Fibroblast of lung (primary cell): ENCODE measurements around the gene PPP2R1A.

ENCODE experiments used
- EZH2 ChIP-seq: IDR thresholded peaks from 2 replicates; pipeline ENCODE4 v1.5.1; 2012; ENCODE audit warnings: low read length, control low read depth, mild to moderate bottlenecking; ENCODE audit errors: missing control alignments
- TF ChIP-seq, protein P1 (sequence below), 2 donors: IDR thresholded peaks in 1 of 2; conservative IDR thresholded peaks in 1 of 2; 1 replicate in 1 of 2; 2 replicates in 1 of 2; pipeline ENCODE4 v1.5.1; 2011 to 2012; ENCODE audit warnings: low read length in 2 of 2, control low read depth in 1 of 2, inconsistent platforms in 1 of 2, low read depth in 1 of 2, mild to moderate bottlenecking in 1 of 2

- TF ChIP-seq, protein P1, sequence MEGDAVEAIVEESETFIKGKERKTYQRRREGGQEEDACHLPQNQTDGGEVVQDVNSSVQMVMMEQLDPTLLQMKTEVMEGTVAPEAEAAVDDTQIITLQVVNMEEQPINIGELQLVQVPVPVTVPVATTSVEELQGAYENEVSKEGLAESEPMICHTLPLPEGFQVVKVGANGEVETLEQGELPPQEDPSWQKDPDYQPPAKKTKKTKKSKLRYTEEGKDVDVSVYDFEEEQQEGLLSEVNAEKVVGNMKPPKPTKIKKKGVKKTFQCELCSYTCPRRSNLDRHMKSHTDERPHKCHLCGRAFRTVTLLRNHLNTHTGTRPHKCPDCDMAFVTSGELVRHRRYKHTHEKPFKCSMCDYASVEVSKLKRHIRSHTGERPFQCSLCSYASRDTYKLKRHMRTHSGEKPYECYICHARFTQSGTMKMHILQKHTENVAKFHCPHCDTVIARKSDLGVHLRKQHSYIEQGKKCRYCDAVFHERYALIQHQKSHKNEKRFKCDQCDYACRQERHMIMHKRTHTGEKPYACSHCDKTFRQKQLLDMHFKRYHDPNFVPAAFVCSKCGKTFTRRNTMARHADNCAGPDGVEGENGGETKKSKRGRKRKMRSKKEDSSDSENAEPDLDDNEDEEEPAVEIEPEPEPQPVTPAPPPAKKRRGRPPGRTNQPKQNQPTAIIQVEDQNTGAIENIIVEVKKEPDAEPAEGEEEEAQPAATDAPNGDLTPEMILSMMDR (conservative IDR thresholded peaks at IDR 0.05 in 1 of 2, IDR thresholded peaks at IDR 0.05 in 1 of 2; ENCODE audit: low read depth in 1 of 2, low read length in 2 of 2): no peak
- TF ChIP-seq EZH2: no peak
Observed at GRCh38 chr19:52170304-52170703, 19.5 kb upstream of the PPP2R1A start.
